T-helper 1 cell treated with Interleukin-12 subunit alpha and Interleukin-12 subunit beta and Interleukin-4 antibody, amounts not matched to agents 30 μg/mL and 1 μg/mL, for 36 hours (primary cell): ENCODE measurements around the gene MRPS18A.
"Not testable (repeated sequence)": the region's sequence is repeated elsewhere in the genome, so short reads cannot be mapped to it uniquely, and the experiment has no call there.

Source experiments
- H3K27ac Mint-ChIP-seq: one replicate; pipeline ENCODE4 v1.8.0; 2021; ENCODE audit warnings: mild to moderate bottlenecking, mixed read lengths
- H3K27me3 Mint-ChIP-seq: one replicate; pipeline ENCODE4 v1.8.0; 2021; ENCODE audit warnings: low read depth, mixed read lengths
- H3K36me3 Mint-ChIP-seq: one replicate; pipeline ENCODE4 v1.8.0; 2021; ENCODE audit warnings: low read depth, mixed read lengths
- H3K4me1 Mint-ChIP-seq: one replicate; pipeline ENCODE4 v1.8.0; 2021; ENCODE audit warnings: low read depth, mixed read lengths
- H3K4me3 Mint-ChIP-seq: one replicate; pipeline ENCODE4 v1.8.0; 2021; ENCODE audit warnings: mild to moderate bottlenecking, moderate library complexity, mixed read lengths
- H3K9me3 Mint-ChIP-seq: one replicate; pipeline ENCODE4 v1.8.0; 2021; ENCODE audit warnings: mixed read lengths

The MRPS18A gene

DNA sequence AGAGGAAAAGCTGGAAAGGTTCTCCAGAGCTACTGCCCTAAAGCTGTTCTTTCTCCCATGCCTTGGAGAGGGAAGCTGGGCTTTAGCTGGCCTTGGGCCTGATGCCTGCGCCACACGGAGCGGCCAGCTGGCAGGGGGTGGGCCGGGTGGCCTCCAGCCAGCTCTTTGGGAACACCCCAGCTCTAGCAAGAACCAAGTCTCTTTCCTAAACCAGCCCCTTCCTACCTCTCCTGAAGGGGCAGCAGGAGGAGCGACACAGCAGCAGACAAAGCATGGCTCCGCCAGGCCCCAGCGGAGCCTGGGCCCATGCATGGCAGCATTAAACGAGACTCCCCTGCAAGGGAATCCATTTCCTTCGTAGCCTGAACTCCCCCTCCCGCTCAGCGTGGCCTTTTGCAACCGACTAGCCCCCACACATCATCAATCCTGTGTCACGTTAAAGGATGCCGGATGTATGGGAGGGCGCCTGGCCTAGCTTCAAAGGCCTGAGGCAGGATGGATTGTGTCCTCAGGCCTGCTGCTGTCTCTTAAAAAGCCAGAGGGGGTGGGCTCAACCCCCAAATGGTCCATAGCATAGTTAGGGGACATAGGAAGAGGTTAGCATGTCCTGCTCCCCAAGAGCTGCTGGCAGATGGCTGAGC is 14.0 kb downstream of the MRPS18A start:
- H3K27me3 Mint-ChIP-seq, result no peaks in the 10 kb centered on the region
- H3K36me3 Mint-ChIP-seq, result peaks cover 35% of the 10 kb centered on the region
- H3K4me1 Mint-ChIP-seq, result peaks cover 19% of the 10 kb centered on the region
- no peaks in the 10 kb centered on the region for H3K9me3 Mint-ChIP-seq
- H3K27ac Mint-ChIP-seq, result no peak overlapping the region
- no peak overlapping the region for H3K4me3 Mint-ChIP-seq

DNA sequence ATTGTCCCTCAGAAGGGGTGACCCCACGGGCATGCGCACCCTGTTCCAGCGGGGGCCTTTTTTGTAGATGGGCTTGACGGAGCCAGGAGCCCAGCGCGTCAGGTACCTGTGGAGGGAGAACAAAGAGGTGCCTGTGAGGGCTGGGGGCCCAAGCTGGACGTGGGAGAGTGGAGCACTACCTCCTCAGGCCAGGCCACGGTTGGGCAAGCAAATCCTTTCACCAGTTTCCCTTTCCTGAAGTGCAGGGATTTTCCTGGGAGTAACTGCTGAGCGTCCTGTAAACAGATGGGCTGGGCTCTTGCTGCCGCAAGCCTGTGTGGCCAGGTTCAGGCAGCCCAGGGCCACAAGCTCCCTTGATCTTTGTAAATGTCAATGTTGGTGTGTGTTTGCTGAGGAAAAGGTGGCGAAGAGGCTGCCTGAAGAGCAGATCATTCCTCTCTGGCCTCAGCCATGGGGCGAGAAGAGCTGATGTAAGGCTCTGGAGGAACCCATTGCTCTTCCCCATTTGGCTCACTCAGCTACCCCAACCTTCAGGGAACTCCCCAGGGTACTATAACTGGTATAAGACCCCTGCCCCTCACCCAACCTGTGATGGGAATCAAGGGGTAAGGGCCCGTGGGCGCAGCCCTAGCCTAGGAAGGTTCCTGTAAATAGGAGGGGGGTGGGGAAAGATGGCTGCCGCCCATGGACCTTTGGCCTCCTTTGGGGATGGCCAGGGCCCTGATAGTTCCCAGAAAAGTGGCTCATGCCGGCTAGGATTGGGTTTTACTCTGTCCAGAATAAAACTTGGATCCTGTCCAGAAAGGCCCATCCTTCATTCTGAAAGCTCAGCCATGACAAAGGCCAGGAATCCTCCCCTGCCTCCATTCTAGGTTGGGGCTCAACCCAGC is 15.5 kb downstream of the MRPS18A start:
- peaks cover 33% of the 10 kb centered on the region for H3K4me1 Mint-ChIP-seq
- no peaks in the 10 kb centered on the region for H3K9me3 Mint-ChIP-seq
- no peaks in the 10 kb centered on the region for H3K27me3 Mint-ChIP-seq
- H3K27ac Mint-ChIP-seq, result no peak overlapping the region
- H3K36me3 Mint-ChIP-seq, result peaks cover 29% of the 10 kb centered on the region
- no peak overlapping the region for H3K4me3 Mint-ChIP-seq

DNA sequence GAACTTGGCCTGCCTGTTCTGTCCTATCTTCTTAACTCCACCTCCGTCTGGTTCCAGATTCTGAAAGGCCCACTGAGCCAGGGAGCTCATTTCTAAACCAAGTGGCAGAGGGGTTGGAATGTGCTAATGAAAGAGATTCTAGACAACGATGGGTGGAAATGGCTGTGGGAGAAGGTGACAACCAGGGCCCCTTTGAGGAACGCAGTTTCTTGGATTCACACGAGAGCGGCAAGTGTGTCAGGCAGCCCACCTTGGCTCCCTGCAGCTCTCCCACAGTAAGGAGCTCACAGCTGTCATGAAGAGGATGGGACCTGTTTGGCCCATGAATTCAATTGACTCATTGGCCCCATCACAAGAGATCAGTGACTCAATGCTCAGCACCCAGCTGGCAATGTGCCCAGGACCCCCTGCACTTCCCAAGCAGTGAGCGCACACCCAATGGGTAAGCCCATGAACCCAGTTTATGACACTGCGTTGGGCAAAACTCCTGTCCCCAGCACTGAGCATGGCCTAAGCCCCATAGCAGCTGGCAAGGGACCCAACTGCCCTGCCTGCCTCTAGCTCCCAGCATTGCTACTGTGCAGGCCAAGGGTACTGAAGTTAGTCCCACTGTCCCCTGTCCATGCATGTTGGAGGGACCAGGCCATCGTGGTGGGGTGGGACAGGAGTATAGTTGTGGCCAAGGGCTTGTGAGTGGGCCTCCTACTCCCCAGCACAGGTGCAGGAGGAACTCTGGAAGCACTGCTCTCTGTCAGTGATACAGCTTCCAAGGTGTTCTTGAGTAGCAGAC is 16.4 kb downstream of the MRPS18A start:
- Mint-ChIP-seq H3K27ac (peak overlapping the region; percentile 55), H3K36me3 (peaks cover 29% of the 10 kb centered on the region), H3K4me3 (no peak overlapping the region)

DNA sequence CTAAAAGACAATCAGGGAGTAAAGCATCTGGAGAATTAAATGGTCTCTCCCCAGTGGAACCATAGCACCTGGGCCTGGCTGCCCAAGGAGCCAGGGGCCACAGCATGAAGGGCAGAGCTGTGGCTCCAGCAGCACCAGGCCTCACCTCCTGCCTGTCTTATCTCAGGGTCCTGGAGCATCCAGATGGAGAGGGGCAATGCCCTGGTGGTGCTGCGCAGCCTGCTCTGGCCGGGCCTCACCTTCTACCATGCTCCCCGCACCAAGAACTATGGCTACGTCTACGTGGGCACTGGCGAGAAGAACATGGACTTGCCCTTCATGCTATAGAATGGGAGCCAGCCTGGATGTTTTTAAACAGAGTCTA is 17.0 kb downstream of the MRPS18A start:
- peaks cover 35% of the 10 kb centered on the region for H3K4me1 Mint-ChIP-seq
- no peak overlapping the region for H3K4me3 Mint-ChIP-seq
- H3K27ac Mint-ChIP-seq, result peak overlapping the region; percentile 69
- peaks cover 28% of the 10 kb centered on the region for H3K36me3 Mint-ChIP-seq
- no peaks in the 10 kb centered on the region for H3K27me3 Mint-ChIP-seq
- no peaks in the 10 kb centered on the region for H3K9me3 Mint-ChIP-seq

More for the DNA sequence above, 16.4 kb downstream of the MRPS18A start:
- Mint-ChIP-seq H3K9me3 (no peaks in the 10 kb centered on the region), H3K4me1 (peaks cover 35% of the 10 kb centered on the region), H3K27me3 (no peaks in the 10 kb centered on the region)

DNA sequence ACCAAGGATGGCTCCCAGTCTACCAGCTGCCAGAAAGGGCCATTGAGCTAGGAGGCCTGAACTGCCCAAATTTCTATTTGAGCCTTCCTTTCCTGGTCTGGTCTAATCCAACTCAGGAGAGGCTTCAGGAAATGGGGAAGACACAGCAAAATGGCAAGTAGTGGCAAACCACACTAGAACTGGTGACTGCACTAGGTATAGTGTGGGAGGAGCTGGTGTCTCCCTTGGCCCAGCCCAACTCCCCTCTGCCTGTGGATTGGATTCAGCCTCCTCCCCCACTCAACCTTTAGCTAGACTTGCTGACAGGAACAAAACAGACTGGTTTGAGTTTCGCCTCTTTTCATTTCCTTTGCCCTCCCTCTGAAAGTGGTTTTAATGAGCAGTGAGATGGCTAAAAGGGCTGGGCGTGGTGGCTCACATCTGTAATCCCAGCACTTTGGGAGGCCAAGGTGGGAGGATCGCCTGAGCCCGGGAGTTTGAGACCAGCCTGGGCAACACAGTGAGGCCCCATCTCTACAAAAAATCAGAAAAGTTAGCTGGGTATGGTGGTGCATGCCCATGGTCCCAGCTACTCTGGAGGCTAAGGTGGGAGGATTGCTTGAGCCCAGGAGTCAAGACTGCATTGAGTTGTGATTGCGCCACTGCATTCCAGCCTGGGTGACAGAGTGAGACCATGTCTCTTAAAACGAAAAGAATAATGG is 17.5 kb downstream of the MRPS18A start:
- no peaks in the 10 kb centered on the region for H3K27me3 Mint-ChIP-seq
- H3K4me3 Mint-ChIP-seq, result no peak overlapping the region
- peaks cover 25% of the 10 kb centered on the region for H3K36me3 Mint-ChIP-seq
- no peaks in the 10 kb centered on the region for H3K9me3 Mint-ChIP-seq
- peaks cover 35% of the 10 kb centered on the region for H3K4me1 Mint-ChIP-seq
- H3K27ac Mint-ChIP-seq, result peak overlapping the region; percentile 69

DNA sequence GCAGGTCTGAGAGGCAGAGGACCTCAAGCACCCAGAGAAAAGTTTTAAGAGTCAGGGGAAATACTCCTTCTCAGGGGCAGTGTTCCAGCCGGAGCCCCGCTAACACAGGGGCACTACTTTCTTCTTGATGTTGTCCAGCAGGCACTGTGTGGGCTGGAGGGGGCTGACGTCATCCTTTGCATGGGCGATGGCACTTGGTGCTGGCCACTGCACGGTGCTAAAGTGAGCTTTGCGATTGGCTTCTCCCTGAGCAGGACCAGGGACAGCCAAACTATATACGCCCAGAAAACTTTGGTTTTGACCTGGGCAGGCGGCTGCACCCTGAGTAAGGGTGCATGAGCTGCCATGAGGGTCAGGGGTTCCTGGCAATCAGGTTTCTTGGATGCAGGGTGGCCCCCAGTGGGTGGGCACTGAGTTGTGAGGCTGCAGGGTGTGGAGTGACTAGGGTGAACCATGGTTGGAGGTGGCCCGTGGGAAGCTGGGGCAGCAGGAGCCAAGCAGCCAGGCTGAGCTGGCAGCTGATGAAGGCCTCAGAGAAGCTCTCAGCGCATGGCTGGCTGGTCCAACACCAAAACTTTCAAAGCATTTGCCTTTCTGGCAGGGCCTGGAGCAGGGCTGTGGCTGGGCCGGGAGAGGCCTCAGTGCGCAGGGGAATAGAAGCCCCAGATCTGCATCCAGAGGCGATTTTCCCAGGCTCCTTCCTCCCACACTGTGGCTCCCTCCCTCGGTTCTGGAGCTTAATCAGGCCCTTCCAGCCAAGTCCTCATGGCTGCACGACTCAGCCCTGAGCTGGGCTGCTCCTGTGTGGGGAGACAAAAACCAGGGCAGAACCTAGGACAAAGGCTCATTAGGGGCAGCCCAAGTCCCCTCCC is 18.3 kb downstream of the MRPS18A start:
- Mint-ChIP-seq H3K4me3 (no peak overlapping the region), H3K27me3 (no peaks in the 10 kb centered on the region), H3K27ac (peak overlapping the region; percentile 69), H3K36me3 (peaks cover 18% of the 10 kb centered on the region), H3K9me3 (no peaks in the 10 kb centered on the region), H3K4me1 (peaks cover 35% of the 10 kb centered on the region)

DNA sequence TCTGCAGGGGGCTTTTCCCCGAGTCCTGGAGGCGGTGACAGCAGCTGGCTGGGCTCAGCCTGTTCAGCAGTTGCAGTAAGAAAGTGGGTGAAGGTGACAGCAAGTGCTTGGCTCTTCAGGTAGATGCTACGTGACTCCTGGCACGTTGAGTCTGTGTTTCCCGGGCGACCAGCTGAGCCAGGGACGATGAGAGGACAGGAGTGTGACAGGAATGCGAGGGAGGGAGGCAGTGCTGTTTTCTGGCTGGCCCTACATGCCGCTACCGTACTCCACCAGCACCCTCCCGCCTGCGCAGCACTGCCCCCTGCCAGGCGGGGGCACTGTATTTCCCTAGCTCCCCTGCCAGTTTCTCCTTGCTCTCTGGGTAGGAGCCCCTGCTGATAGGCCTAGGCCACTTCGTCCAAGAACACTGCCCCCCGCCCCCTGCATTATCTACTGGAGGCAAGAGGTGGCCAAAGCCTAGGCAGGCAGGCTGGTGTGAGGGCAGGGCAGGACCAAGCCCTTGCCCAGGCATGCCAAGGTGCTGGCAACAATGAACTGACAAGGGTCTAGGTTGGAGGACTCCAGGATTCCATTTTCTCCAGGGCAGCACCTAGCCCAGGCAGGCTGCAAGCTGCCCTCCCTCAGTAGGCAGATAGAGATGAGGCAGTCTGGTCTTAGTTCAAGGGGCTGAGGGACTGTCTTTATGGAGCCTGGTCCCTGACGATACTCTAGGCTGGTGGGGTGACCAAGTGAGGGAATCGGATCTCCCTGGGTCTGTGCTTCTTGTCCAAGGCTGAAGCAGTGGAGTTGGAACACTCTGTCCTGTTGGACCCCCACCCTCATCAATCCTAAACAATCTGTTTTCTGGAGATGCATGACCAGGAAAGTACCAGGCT is 19.2 kb downstream of the MRPS18A start:
- peaks cover 35% of the 10 kb centered on the region for H3K4me1 Mint-ChIP-seq
- H3K27ac Mint-ChIP-seq, result peak overlapping the region; percentile 75
- no peak overlapping the region for H3K4me3 Mint-ChIP-seq
- H3K36me3 Mint-ChIP-seq, result peaks cover 14% of the 10 kb centered on the region
- H3K9me3 Mint-ChIP-seq, result no peaks in the 10 kb centered on the region
- no peaks in the 10 kb centered on the region for H3K27me3 Mint-ChIP-seq

DNA sequence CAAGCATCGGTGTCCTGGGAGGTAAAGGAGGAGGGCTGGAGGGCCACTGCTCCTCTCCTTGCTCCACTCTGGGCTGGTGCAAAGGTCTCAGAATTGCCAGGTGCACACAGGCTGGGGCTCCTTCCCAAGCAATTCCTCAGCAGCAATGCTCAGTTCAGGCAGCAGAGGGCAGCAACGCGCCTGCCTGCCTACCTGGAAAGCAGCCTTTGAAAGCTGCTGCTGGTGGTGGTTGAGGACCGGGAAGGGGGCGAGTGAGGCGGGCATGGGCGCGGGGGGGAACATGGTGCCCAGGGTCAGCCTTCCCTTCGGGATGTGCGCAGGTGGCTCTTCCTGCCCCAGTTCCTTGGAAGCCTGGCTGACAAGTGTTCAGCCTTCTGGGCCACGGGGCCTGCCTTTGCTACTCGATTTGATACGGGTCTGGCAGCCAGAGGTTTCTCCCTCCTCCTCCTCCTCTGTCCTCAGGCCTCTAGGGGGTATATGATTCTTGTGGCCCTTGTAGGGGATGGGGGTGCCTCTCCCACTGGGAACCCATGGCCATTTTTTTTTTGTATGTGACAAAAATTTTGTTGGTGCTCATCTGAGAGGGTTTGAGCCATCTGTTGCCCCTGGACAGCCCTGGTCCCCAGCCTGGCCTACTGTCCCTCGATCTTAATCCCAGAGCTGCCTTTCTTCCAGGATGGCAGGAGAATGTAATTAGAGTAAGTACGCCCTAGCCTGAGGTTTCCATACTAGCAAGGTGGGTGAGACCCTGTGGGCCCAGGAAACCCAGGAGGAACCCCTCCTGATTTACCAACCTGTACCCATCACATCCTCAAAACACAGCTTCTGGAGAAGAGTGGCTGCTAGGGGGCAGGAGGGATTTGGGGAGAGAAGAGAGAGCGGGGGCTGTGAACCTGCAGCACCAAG is 20.1 kb downstream of the MRPS18A start:
- peaks cover 35% of the 10 kb centered on the region for H3K4me1 Mint-ChIP-seq
- no peaks in the 10 kb centered on the region for H3K9me3 Mint-ChIP-seq
- peak overlapping the region; percentile 57 for H3K4me3 Mint-ChIP-seq
- H3K27me3 Mint-ChIP-seq, result no peaks in the 10 kb centered on the region
- peaks cover 9% of the 10 kb centered on the region for H3K36me3 Mint-ChIP-seq
- peak overlapping the region; percentile 75 for H3K27ac Mint-ChIP-seq

DNA sequence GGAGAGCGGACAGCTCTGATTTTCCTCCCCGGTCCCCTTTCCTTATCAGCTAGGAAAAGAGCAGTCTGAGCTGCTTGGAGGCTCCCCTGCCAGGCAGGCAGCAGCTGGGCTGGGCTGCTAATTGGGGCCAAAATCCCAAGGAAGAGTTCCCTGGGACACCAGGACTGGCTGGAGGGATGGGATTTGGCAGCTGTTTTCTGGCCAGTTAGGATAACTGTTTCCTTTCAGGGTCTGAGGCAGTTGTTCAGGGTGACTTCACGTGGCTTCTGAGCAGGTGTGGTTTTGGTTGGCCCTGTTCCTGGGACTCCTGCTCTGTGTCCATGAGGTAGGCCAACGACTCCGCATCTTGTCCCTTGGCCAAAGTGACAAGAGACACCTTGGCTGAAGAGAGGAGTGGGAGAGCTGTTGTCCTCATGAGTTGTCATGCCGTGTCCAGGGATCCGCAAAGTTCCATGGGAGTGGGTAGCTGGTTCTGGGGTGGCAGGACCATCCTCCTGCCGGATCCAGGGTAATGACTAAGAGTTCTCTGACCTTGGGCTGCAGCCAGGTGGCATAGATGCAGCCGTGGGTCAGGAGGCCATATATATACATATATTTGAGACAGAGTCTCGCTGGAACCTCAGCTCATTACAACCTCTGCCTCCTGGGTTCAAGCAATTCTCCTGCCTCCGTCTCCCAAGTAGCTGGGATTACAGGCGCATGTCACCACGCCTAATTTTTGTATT is 21.2 kb downstream of the MRPS18A start:
- H3K27ac Mint-ChIP-seq, result no peak overlapping the region
- H3K36me3 Mint-ChIP-seq, result peaks cover 6% of the 10 kb centered on the region
- no peak overlapping the region for H3K4me3 Mint-ChIP-seq
- no peaks in the 10 kb centered on the region for H3K9me3 Mint-ChIP-seq
- peaks cover 35% of the 10 kb centered on the region for H3K4me1 Mint-ChIP-seq
- no peaks in the 10 kb centered on the region for H3K27me3 Mint-ChIP-seq

DNA sequence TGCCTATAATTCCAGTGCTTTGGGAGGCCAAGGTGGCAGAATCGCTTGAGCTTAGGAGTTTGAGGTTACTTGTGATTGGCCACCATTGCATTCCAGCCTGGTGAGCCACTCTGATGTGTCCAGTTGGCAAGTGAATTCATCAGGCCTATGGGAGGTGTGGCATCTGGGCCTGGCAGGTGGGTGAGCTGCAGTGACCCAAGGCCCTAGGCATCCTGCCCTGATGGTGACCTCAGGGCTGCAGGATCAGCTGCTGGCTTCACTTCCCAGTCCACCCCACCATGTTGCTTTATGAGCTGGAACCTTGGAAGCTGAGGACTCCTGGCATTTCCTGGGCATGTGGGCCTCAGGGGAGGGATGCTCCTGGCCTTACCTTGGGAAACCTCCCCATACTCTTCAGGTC is 22.2 kb downstream of the MRPS18A start:
- H3K4me1 Mint-ChIP-seq, result peaks cover 28% of the 10 kb centered on the region
- peaks cover under 1% of the 10 kb centered on the region for H3K36me3 Mint-ChIP-seq
- no peaks in the 10 kb centered on the region for H3K27me3 Mint-ChIP-seq
- H3K4me3 Mint-ChIP-seq, result no peak overlapping the region
- H3K27ac Mint-ChIP-seq, result no peak overlapping the region
- peaks cover 5% of the 10 kb centered on the region for H3K9me3 Mint-ChIP-seq

DNA sequence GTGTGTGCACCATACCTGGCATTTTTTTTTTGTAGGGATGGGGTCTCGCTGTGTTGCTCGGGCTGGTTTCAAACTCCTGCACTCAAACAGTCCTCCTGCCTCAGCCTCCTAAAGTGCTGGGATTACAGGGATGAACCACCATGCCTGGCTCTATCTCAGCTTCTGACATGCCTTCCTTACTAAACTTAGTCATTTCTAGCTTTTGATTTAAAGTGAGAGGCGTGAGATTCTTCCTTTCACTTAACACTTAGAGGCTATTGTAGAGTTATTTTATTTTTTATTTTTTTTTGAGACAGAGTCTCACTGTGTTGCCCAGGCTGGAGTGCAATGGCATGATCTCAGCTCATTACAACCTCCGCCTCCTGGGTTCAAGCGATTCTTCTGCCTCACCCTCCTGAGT is 24.6 kb downstream of the MRPS18A start:
- H3K4me3 Mint-ChIP-seq, H3K4me1 Mint-ChIP-seq, H3K27ac Mint-ChIP-seq, H3K9me3 Mint-ChIP-seq, H3K36me3 Mint-ChIP-seq, H3K27me3 Mint-ChIP-seq: not testable (repeated sequence)

DNA sequence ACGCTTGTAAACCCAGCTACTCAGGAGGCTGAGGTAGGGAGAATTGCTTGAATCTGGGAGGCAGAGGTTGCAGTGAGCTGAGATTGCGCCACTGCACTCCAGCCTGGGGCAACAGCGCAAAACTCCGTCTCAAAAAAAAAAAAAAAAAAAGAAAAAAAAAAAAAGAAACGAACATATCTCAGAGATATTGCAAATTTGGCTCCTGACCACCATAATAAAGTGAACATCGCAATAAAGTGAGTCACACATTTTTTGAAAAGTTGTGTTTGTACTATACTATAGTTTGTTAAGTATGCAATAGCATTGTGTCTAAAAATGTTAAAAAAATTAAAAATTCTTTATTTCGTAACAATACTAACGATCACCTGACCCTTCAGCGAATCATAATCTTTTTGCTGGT is 29.4 kb downstream of the MRPS18A start:
- H3K27me3 Mint-ChIP-seq, result peaks cover 4% of the 10 kb centered on the region
- H3K27ac Mint-ChIP-seq, result no peak overlapping the region
- H3K9me3 Mint-ChIP-seq, result peaks cover 5% of the 10 kb centered on the region
- H3K36me3 Mint-ChIP-seq, result no peaks in the 10 kb centered on the region
- H3K4me3 Mint-ChIP-seq, result no peak overlapping the region
- no peaks in the 10 kb centered on the region for H3K4me1 Mint-ChIP-seq
